TTC549 (cell line): Measurements from ENCODE around the gene HAUS3.

Source experiments
- FAIRE-seq: peaks from 2 replicates; lab custom pipeline; 2012; peaks lifted over from hg19 to GRCh38; lab: Jason Lieb, UNC

HAUS3 gene

DNA sequence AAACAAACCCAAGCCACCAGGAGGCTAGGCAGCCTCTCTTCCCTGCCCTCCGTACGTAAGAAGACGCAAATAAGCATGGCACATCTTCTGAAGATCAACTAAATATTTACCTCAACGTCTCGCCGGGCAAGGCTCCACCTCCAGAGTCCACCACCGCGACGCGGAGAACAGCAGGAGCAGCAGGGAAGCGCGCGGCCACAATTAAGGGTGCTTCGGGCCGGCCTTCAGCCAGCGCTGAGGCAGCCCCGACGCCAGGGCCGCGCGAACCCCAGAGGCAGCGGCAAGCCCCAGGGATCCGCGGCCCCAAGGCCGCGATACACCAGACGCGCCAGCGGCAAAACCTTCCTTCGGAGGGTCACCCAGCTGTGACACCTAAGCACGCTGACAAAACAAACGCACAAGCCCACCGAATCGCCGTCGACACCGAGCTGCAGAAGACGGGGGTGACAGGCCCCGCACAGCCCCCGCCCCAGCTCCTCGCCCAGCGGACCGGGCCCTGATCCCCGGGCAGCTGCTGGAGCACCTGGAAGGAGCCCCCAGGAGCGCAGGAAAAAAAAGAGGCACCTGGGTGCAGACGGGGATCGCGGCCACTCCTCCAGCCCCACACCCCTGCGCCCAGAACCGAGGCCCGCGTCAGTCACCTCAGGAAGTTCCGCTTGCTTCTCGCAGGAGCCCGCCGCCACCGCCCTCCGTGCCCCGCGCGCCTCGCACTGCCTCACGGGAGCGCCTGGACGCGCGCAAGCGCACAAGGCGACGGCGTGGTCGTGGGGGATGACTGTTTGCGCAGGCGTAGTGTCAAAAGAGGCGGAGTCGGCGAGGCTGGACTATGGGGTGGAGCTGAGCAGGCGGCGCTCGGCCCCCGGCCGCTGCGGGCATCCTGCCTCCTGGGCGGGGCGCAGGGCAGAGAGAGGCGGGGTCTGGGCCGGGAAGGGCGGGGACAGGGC is at the start of gene HAUS3, which contains the start of gene POLN:
HAUS3 (minus strand) TSS at position 712 of the 944 bp plus-strand sequence. CDS start 1,175 bp downstream, outside the sequence.
POLN (minus strand) TSS at position 712 of the 944 bp plus-strand sequence. CDS start 12,890 bp downstream, outside the sequence.
- FAIRE-seq, result no peak

DNA sequence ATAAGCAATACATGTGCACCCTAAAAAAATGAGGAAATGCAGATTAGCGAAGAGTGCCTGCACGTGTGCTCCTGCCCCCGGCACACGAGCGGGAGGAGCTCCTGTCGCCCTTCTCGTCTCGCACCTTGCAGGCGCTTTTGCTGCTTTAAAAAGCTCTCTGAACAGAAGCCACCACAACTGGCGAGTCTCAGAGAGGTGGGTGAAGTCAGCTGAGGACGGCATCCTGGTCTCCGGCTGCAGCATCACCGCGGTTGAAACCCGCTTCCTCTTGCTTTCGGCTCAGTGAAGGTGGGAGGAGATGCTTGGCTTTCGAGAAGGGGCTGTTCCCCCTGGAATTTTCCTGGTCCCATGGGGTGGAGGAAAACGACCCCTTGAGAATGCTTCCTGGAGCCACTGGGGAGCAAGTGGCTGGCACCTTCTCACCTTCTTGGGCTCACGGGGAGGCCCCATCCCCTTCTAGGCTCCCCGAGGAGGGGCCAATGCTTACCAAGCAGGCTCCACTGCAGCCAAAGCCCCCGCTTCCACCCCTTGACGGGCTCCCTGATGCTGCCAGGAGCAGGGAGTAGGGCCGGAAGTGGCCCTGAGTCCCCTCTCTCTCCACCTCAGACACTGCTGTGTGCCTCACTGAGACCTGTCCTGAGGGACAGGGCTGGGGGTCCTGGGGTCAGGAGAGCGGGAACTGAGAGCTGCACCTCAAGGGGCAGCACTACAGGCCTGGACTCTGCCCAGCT is 49.2 kb upstream of the HAUS3 start:
- FAIRE-seq, result no peak

DNA sequence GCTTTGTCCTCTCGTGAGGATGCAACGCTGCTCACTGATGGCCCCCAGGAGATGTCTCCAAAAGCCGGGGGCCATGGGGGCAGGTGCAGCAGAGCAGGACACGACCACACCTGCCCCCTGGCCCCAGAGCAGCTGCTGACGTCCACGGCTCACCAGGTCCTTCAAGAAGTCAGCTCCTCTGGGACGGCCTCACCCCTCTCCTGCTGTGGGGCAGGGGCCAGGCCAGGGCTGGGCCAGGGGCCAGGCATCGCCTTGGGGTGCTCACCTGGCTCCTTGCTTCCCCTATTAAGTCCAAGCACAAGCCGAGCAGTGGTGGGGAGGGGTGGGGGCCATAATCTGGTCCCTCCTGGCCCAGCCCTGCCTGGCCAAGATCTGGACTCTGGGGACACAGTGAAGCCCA is 48.6 kb upstream of the HAUS3 start:
- no peak for FAIRE-seq

DNA sequence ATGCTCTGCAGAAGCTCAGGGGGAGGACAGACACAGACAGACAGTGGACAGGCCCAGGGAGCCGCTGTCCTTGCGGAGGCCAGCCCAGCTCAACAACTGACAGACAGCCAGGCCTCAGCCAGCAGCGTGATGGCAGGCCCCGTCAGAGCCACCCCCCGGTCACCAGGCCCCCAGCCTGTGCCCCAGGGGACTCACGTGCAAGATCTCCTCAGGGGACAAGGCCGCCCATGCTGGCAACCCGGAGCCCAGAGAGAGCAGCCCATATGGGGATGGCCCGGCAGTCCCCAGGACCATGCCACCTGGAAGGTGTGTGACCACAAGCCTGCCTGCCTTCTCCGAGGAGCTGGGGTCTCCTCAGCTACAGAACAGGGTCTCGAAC is 48.0 kb upstream of the HAUS3 start:
- no peak for FAIRE-seq

GRCh38 chr4:2289311-2289954 is 47.5 kb upstream of the HAUS3 start:
- no peak for FAIRE-seq

GRCh38 chr4:2288051-2288541 is 46.2 kb upstream of the HAUS3 start:
- no peak for FAIRE-seq

- no peak for FAIRE-seq
These were observed 45.6 kb upstream of the HAUS3 start for GRCh38 chr4:2287594-2287915.

GRCh38 chr4:2286904-2287593 is 45.1 kb upstream of the HAUS3 start:
- no peak for FAIRE-seq

- FAIRE-seq, result no peak
These were observed 43.9 kb upstream of the HAUS3 start for GRCh38 chr4:2285613-2286381.

DNA sequence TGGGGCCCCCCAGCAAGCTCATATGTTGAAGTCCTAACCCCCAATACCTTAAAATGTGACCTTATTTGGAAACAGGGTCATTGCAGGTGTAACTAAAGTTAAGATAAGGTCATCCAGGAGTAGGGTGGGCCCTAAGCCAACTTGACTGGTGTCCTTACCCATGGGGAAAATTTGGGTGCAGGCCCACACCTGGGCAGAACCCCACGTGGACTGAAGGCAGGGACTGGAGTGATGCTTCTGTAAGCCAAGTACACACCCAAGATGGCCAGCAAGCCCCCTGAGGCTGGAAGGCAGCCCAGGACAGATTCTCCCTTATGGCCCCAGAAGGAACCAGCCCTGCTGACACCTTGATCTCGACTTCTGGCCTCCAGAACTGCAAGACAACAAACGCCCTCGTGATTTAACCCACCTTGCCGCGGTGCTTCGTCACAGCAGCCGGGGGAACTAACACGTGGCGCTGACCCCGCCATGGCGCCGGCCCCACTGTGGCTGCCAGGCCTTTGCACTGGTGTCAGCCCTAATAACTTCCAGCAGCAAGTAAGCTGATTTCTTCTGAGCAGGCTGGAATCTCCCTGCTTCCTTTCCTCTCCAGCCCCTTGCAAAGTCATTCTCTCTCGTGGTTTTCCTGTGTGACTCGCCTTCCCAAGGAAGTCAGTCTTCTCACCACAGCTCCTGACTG is 43.2 kb upstream of the HAUS3 start:
- FAIRE-seq, result no peak

DNA sequence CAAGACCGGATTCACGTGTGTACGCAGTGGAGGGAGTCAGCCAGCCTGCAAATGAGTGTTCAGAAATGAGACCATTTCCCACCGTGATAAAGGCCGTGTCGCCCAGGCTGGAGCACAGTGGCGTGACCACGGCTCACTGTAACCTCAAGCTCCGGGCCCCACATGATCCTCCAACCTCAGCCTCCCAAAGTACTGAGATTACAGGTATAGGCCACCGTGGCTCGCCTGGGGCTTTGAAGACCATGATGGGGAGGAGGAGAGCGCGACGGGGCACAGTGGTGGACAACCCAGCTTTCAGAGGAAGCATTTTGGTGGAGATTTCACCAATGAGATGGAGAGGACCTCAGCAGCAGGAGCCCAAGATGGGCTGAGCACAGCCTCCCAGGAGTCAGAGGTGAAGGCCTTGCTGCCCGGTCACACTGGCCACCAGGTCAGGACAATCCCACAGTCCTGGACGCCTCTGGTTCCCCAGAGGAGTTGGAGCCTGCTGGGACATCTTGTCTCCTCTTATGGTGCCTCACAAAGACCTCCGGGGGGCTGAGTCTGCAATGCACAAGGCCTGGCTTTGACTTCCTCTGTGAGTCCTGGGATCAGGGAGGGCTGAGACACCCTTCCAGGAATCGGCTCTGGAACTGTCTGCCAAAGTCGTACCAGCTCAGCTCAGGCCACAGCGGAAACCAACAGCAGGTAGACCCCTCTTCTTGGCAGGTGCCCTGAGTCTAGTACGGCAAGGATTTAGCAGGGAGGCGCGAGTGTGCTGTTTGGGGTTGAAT is 42.4 kb upstream of the HAUS3 start:
- FAIRE-seq, result no peak

DNA sequence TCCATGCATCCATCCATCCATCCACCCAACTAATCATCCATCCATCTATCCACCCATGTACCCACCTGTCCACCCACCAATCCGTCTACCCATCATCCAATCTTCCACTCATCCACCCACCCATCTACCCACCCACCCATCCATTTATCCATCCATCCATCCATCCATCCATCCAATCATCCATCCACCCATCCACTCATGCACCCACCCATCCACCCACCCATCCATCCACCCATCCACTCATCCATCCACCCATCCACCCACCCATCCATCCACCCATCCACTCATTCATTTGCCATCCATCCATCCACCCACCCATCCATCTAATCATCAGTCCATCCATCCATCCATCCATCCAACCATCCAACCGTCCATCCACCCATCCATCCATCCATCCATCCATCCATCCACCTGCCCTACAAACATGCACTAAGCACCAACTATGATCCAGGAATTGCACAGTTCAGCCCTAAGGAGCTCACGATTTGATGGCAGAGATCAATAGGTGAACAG is 41.3 kb upstream of the HAUS3 start:
- no peak for FAIRE-seq

GRCh38 chr4:2281575-2282343 is 39.8 kb upstream of the HAUS3 start:
- FAIRE-seq, result no peak

DNA sequence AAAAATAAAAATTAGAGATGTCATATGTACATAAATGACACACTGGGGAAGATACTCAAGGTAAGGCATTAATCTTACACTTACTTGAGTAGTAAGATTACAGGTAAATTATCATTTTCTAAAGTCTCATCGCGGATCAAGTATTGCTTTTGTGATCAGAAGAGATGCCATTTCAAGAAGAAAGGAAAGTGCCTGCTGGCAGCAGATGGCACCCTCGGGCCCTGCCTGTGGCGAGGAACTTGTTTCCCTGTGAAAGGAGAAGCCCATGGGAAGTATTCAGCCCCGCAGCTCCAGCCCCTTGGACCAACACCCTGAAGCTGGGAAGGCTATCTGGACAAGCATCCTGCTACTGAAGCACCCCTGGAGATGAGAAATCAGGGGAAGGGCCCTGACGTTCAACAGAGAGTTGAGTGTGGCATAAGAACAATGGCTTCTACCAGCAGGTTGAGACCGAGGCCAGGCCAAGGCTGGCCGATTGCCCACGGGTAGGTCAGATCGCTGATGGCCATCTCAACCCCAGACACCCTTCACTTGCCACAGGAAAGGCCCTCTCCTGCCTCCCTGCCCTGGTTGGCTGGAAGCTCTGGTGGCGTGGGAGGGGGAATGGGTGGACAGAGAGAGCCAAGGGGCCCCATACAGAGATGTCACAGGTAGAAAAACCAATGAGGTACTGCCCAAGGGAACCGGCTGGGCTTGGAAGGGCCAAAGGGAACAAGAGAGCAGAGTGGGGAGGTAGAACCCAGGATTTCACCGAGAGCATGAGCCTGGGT is 38.8 kb upstream of the HAUS3 start:
- no peak for FAIRE-seq

- FAIRE-seq, result no peak
These were observed 36.0 kb upstream of the HAUS3 start for GRCh38 chr4:2277956-2278355.

DNA sequence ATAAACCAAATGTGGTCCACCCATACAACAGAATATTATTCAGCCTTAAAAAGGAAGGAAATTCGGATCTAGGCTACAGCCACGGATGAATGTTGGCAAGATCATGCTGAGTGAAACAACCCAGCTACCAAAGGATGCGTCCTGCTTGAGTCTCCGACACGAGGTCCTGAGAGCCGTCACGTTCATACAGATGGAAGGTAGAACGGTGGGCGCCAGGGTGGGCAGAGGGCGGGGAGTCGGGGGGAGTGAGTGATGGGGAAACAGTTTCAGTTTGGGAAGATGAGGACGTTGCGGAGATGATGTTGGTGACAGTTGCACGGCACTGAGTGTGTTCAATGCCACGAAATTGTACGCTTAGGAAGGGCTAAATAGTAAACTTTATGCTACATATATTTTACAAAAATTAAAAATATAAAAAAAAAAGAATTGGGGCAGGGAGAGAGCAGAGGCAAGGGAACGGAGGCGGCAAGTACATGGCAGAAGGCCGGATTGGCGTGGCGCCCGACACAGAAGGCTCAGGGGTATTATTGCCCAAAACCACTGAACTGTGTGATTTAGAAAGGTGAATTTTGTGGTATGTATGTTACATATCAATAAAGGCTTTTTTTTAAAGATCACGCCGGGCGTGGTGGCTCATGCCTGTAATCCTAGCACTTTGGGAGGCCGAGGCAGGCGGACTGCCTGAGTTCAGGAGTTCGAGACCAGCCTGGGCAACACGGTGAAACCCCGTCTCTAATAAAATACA is 34.8 kb upstream of the HAUS3 start:
- no peak for FAIRE-seq

- FAIRE-seq, result no peak
These were observed 33.8 kb upstream of the HAUS3 start for GRCh38 chr4:2275546-2276251.
